NCI-H82 treated with DMSO at 0.1 percent for 48 hours (cell line): ENCODE measurements around the gene EFCAB12.
"Not testable (repeated sequence)": the region's sequence is repeated elsewhere in the genome, so short reads cannot be mapped to it uniquely, and the experiment has no call there.

Experiments used
- DNase-seq: peaks from one replicate; lab custom pipeline; 2025; ENCODE audit not compliant: unreplicated experiment; lab: John Stamatoyannopoulos, UW

EFCAB12 gene

DNA sequence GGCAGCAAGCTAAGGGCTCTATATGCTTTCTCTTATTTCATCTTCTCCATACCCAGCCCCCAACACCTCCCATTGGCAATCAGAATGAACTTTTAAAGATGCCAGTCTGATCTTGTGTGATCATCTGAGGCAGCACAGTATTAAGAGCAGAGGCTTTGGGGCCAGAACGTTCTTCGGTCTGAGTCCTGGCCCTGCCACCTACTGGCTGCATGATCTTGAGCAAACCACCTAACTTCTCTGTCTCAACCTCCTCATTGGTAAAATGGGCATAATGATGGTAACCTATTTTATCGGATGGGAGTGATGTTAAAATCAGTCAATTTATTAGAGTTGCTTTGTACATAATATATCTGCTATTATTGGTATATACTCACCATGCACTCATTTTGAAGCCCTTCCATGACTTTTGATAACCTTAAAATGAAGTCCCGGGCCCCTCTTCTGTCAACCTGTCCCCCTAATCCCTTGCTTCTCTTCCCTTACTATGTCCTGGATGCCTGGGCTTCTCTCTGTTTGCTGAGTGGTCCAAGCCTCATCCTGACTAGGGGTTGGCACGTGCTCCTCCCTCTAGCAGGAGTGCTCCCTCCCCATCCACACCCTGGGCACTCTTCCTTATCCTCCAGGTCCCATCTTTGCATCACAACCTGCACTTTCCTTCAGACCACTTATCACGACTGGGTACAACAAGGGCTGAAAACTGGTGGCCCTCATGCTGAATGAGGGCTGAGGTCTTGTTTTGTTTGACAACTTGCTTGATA is 6.3 kb downstream of the EFCAB12 start:
- DNase-seq = no peak

GRCh38 chr3:129421236-129421883 is 7.1 kb downstream of the EFCAB12 start:
- no peak for DNase-seq

GRCh38 chr3:129419476-129419875 is 9.0 kb downstream of the EFCAB12 start:
- DNase-seq = no peak

GRCh38 chr3:129418041-129418973 is 10.1 kb downstream of the EFCAB12 start:
- DNase-seq = no peak

DNA sequence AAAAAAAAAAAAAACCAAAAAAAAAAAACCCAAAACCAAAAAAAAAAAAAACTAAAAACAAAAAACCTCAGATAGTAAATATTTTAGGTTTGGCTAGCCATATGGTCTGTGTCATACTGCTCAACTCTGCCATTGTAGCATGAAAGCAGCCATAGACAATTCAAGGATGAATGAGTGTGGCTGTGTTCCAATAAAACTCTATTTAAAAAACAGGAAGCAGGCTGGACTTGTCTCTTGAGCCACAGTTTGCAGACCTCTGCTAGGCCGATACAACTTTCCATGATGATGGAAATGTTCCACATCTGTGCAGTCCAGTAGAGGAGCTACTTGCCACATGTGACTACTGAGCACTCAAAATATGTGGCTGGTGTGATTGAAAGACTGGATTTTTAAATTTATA is 11.1 kb downstream of the EFCAB12 start:
- DNase-seq = no peak

DNA sequence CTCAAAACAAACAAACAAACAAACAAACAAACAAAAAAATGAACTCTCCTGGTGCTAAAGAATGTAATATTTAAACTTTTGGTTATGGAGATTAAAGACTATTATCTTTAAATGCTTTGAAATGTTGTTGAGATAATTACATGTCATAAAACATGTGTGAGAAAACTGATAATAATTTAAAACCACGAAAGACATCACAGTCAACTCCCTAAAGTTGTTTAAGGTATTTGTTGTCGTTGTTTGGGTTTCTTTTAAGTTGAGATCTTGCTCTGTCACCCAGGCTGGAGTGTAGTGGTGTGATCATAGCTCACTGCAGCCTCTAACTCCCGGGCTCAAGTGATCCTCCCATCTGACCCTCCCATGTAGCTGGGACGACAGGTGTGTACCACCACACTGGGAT is 12.0 kb downstream of the EFCAB12 start:
- DNase-seq = no peak

- no peak for DNase-seq
Observed at GRCh38 chr3:129415830-129416229, 12.6 kb downstream of the EFCAB12 start.

DNA sequence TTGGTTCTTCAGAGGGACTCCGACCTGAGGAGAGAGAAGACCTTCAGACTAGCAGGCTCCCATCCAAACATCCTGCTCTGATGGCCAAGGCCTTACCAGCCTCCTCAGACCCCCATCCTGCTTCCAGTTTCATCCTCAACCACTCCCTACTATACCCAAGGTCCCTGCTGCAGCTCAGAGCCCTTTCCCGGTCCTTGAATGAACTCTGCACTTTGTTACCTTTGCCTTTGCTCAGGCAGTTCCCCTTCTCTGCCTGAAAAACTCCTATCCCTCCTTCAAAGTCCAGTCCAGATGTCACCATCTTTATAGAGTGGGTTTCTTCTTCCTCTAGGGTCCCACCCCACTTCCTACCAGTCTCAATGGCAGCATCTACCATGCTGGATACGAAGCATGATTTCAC is 13.1 kb downstream of the EFCAB12 start:
- DNase-seq = no peak

DNA sequence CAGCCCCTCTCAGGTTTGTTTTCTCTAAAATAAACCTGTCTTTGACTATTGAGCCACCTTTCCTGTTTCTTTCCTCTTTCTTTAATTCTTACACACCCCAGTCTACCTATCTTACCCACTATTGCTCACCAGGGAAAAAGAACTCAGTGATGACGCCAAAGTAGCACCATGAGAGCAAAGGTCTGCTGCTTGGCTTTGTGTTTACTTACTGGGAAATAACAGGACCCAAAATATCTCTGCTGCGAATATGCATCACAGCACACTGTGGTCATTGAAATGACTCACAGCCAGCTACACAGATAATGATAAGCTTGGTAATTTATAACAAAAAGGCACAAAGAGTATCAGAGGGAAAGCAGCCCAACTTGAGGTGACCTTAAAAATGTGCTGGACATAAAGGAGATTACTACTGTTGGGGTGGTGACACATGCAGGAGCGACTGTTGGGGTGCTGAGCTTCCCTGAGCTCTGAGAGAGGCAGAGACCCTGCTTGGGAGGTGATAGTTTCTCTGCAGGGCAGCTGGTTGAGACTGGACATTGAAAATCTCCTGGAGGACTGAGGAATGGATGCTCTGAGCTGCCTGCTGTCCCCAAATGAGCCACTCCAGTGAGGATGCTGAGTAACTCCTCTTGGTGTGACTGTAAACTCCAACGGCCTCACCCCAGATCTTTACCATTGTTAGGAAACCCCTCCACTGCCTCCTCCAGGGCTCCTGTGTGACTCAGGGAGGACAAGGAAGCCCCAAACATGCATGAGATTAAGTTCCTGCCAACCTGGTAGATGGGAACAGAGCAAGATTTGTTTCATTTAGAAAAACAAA is 14.5 kb downstream of the EFCAB12 start:
- DNase-seq = no peak

GRCh38 chr3:129413238-129413637 is 15.2 kb downstream of the EFCAB12 start:
- DNase-seq = not testable (repeated sequence)

GRCh38 chr3:129412542-129413198 is 15.8 kb downstream of the EFCAB12 start:
- no peak for DNase-seq

GRCh38 chr3:129410971-129411370 is 17.5 kb downstream of the EFCAB12 start:
- no peak for DNase-seq

GRCh38 chr3:129409541-129409940 is 18.9 kb downstream of the EFCAB12 start:
- no peak for DNase-seq

GRCh38 chr3:129404610-129405009 is 23.8 kb downstream of the EFCAB12 start:
- DNase-seq = no peak

DNA sequence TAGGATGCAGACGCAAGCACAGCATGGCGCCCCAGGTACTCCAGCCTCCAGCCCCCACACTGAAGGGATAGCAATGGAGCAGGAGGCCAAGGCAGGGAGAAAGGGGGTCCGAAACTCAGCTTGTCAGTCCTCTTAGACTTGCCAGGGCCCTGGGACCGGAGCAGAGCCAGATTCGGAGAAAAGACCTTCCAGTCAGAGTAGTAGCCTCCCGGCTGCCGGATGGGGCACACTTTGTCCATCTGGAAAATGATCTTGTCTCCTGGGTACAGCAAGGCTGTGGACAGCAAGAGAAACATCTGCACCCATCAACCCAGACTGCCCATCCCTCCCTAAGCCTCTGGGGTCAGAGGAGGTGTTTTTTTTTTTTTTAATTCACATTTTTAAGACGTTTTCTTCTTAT is 24.3 kb downstream of the EFCAB12 start:
- no peak for DNase-seq

GRCh38 chr3:129403450-129403849 is 25.0 kb downstream of the EFCAB12 start:
- no peak for DNase-seq

GRCh38 chr3:129402616-129403015 is 25.8 kb downstream of the EFCAB12 start:
- DNase-seq = no peak

GRCh38 chr3:129402210-129402609 is 26.2 kb downstream of the EFCAB12 start:
- DNase-seq = no peak

DNA sequence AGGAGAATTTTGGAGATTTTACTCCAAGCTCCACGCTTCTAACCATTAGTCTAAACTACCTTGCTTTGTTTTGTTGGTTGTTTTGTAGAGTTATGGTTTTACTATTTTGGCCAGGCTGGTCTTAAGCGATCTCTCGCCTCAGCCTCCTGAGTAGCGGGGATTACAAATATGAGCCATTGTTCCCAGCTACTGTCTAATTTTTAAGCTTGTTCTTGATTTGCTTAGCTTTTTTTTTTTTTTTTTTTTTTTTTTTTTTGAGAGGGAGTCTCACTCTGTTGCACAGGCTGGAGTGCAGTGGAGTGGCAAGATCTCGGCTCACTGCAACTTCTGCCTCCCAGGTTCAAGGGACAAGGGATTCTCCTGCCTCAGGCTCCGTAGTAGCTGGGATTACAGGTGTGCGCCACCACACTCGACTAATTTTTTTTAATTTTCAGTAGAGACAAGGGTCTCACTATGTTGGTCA is 28.5 kb downstream of the EFCAB12 start:
- DNase-seq = no peak
